SK-N-SH treated with all-trans-retinoic acid at 6 μM for 48 hours (cell line): ENCODE measurements around the gene GXYLT1.

Experiments
- ARNTL ChIP-seq: fragments of 450-650 bp; formaldehyde crosslinking; IDR thresholded peaks from 2 replicates; pipeline ENCODE4 v1.5.0; 2020; ENCODE audit warnings: low read depth, mild to moderate bottlenecking, moderate library complexity, borderline replicate concordance
- SNAI2 ChIP-seq: fragments of 250-450 bp; sonication (Bioruptor Pico); IDR thresholded peaks from 2 replicates; pipeline ENCODE4 v1.5.0; 2020; ENCODE audit warnings: mild to moderate bottlenecking, moderate library complexity
- ZFP3 ChIP-seq: fragments of 250-450 bp; sonication (Bioruptor Pico); IDR thresholded peaks from 2 replicates; pipeline ENCODE4 v1.5.0; 2020; ENCODE audit warnings: mild to moderate bottlenecking, moderate library complexity
- ZFP30 ChIP-seq: fragments of 450-650 bp; formaldehyde crosslinking; IDR thresholded peaks from 2 replicates; pipeline ENCODE4 v1.5.0; 2022; ENCODE audit warnings: mild to moderate bottlenecking, moderate library complexity

DNA sequence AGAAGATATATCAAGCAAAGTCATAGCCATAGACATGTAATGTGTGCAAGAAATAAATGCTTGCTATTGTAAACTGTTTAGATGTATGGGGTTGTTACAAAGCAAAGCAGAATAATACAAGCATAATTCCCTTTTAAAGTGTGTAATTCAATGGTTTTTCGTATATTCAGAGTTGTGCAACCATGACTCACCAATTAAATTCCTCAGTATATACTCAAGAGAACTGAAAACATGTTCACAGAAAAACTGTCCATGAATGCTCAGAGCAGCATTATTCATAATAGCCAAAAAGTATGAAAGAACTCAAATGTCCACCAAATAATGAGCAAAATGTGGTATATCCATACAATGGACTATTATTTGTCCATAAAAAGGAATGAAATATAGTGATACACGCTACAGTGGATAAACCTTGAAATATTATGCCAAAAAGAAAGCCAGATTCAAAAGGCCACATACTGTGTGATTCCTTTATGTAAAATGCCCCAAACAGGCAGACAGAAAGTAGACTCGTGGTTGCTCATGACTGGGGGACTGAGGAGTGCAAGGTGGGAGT lies 9.3 kb downstream of the GXYLT1 start:
- TF ChIP-seq ZFP30 (CRISPR knock-in tag) = no peak
- TF ChIP-seq ARNTL (CRISPR knock-in tag) = no peak
- TF ChIP-seq SNAI2 = no peak
- TF ChIP-seq ZFP3 (CRISPR knock-in tag) = no peak
